PC-3 (cell line): ENCODE data around the gene AKAP5.

ENCODE experiments used
- CTCF ChIP-seq: fragments of 300-600 bp; sonication (generic); conservative IDR thresholded peaks from 2 replicates; pipeline ENCODE4 v1.5.1; 2017; ENCODE audit warnings: antibody characterized with exemption, low read depth, mild to moderate bottlenecking, low read length
- EZH2 ChIP-seq: fragments of 300-600 bp; sonication (generic); IDR thresholded peaks from one replicate; pipeline ENCODE4 v1.6.1; 2017; ENCODE audit warnings: antibody characterized with exemption, mild to moderate bottlenecking, low read length; ENCODE audit not compliant: unreplicated experiment
- EZH2phosphoT487 ChIP-seq: fragments of 300-600 bp; sonication (generic); IDR thresholded peaks from 2 replicates; pipeline ENCODE4 v1.6.1; 2018; ENCODE audit warnings: mild to moderate bottlenecking, antibody characterized with exemption, low read length, borderline replicate concordance

DNA sequence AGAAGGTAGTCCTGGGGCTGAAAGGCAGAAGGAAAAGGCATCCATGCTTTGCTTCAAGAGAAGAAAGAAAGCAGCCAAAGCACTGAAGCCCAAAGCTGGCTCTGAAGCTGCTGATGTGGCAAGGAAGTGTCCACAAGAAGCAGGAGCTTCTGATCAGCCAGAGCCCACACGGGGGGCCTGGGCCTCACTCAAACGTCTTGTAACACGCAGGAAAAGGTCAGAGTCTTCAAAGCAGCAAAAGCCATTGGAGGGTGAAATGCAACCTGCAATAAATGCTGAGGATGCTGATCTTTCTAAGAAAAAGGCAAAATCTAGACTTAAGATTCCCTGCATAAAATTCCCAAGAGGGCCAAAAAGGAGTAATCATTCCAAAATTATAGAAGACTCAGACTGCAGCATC lies 3.2 kb downstream of the AKAP5 start:
- TF ChIP-seq CTCF (no peak), EZH2 (no peak), EZH2phosphoT487 (no peak)
